ENCODE results near the gene PDGFA.

Gene PDGFA

DNA sequence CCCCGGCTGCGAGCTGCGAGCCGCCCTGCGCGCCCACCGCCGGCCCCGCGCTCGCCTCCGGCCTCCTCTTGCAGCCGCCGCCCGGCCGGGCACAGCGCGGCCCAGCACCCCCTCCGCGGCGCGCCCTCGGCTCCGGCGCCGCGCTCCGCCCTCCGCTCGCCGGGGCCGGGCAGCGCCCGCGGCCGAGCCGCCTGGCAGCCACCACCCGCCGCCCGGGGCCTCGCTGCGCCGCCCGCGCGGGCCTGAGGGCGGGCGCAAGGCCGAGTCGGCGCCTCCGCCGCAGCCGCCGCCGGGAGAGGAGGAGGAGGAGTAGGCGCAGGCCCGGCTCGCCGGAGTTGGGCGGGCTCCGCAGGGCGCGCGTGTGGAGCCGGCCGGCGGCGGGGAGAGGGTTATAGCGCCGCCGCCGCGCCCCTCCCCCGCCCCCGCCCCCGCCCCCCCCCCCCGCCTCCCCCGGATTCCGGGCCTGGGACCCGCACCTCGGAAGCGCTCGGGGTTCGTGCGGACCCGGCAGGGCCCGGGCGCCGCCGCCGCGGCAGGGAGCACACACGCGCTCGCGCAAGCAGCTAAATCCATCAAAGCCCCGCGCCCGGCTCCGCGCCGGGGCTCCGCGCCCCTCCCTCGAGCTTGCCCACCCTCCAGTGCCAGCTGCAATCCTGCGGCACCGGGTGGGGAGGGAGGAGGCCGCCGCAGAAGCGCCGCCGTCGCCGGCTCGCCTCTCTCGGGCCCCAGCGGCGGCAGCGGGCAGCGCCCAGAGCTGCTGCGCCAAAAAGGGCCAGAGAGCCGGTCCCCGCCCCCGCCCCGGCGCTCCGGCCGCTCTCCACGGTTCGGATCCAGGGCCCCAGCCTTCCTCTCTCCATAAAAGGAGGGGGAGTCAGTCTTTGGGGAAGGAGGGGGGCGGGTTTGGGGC is at the start of gene PDGFA:
Gene PDGFA (minus strand): TSS at position 363 of the 907 bp plus-strand sequence. CDS start 845 bp downstream, outside the sequence.
- TF ChIP-seq, protein P1, sequence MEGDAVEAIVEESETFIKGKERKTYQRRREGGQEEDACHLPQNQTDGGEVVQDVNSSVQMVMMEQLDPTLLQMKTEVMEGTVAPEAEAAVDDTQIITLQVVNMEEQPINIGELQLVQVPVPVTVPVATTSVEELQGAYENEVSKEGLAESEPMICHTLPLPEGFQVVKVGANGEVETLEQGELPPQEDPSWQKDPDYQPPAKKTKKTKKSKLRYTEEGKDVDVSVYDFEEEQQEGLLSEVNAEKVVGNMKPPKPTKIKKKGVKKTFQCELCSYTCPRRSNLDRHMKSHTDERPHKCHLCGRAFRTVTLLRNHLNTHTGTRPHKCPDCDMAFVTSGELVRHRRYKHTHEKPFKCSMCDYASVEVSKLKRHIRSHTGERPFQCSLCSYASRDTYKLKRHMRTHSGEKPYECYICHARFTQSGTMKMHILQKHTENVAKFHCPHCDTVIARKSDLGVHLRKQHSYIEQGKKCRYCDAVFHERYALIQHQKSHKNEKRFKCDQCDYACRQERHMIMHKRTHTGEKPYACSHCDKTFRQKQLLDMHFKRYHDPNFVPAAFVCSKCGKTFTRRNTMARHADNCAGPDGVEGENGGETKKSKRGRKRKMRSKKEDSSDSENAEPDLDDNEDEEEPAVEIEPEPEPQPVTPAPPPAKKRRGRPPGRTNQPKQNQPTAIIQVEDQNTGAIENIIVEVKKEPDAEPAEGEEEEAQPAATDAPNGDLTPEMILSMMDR (IDR thresholded peaks at IDR 0.05; ENCODE audit: borderline replicate concordance, control extremely low read depth, extremely low read depth, insufficient read depth, missing control alignments), result no peak
- peak; percentile 72 for DNase-seq (ENCODE audit: low spot score)
- in situ Hi-C loops (cut with MboI; ENCODE audit: low sequenced_read_pairs, unreplicated experiment), result no loop called here

DNA sequence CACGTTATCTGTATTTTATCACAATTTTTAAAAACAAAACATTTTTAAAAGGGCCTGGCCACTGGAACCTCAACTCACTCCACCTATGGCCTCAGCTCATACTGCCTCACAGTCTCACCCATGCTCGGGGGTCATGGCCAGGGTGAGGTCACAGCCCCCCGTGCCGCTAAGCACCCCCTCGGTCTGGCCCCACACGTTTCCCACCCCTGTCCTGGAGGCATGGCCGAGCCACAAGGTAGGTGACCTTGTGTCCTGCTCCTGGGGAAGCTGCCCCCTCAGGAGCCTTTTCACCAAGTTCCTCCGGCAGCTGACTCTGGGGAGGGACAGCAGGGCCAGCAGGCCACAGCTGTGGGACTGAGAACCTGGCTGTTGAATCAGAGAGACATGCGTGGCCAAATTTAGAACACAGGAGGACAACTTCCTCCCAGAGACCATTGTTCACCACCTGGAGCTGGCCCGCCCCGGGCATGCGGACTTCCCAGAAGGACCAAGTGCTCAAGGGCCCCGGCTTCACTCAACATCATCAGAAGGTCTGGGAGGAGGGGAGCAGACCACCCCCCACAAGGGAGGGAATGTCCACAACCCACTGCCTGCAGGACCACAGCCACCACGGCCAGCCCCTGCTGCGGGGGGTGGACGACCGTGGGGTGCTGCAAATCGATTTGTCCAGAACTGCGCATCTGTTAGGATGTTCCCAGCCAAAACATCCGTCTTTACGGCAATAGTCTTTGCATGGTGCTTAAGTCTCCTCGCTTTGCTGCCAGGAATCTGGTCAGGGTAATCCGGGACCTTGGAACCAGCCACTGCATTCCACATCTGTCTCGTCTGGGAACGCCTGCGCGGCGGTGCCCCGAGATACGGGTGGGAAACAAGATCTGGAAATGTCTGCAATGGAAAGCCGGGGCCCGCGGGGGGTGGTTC is 48.6 kb upstream of the PDGFA start:
- TF ChIP-seq, protein P1 (IDR thresholded peaks at IDR 0.05; ENCODE audit: borderline replicate concordance, control extremely low read depth, extremely low read depth, insufficient read depth, missing control alignments), result no peak
- in situ Hi-C loops (cut with MboI; ENCODE audit: low sequenced_read_pairs, unreplicated experiment), result no loop called here
- no peak for DNase-seq (ENCODE audit: low spot score)

DNA sequence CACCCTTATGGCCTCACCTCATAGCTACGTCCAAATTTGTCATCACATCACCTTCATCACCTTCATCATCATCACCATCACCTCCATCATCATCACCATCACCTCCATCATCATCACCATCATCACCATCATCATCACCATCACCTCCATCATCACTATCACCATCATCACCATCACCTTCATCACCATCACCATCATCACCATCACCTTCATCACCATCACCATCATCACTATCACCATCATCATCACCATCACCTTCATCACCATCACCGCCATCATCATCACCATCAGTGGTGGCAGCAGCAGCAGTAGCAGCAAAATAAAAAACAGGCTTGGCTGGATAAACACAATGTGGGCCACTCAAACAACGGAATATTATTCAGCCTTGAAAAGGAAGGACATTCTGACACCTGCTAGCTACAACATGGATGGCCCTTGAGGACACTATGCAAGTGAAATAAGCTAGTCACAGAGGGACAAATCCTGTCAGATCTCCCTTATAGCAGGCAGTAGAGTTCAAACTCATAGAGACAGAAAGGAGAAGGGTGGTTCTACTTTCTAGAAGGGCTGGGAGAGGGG is 47.7 kb upstream of the PDGFA start:
- in situ Hi-C loops (cut with MboI; ENCODE audit: low sequenced_read_pairs, unreplicated experiment), result no loop called here
- TF ChIP-seq, protein P1 (IDR thresholded peaks at IDR 0.05; ENCODE audit: borderline replicate concordance, control extremely low read depth, extremely low read depth, insufficient read depth, missing control alignments), result no peak
- DNase-seq (ENCODE audit: low spot score), result no peak

DNA sequence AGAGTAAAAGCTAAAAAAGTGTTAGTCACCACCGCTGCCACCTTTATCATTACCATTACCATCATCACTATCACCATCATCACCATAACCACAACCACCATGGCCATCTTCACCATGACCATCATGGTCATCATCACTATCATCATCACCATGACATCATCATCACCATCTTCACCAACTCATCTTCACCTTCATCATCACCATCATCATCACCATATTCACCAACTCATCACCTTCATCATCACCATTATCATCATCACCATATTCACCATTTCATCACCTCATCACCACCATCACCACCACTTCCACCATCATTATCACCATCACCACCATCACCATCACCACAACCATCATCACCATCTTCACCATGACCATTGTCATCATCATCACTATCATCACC is 46.5 kb upstream of the PDGFA start:
- in situ Hi-C loops (cut with MboI; ENCODE audit: low sequenced_read_pairs, unreplicated experiment), result no loop called here
- no peak for DNase-seq (ENCODE audit: low spot score)
- TF ChIP-seq, protein P1 (IDR thresholded peaks at IDR 0.05; ENCODE audit: borderline replicate concordance, control extremely low read depth, extremely low read depth, insufficient read depth, missing control alignments), result no peak

DNA sequence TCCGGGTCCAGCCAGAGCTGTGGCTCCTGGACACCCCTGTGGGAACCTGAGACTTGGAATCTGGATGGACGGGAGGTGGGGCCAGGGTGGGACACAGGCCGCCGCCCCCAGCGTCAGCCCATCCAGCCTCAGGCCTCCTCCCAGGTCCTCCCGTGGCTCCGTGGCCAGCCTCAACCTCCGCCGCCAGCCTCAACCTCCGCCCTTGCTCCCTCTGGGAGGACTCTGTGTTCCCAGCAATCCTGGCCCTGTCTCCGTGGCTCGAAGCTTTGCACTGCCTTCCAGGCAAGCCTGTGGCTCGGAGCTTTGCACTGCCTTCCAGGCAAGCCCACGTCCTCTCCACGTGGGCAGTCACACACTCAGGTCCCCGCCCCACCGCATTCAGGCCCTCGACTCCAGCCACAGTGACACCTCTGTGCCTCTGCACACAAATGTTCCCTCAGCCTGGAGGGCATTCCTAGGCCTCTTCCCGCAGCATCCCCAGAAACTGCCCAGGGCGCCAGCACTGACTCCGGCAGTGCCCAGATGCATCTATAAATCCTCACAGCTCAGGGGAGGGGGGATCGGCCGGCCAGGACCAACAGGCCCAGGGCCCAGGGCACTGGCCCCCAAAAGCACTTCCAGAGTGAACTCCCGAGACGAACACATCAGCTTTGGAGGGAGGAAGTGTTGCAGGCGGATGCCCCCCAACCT is 44.7 kb upstream of the PDGFA start:
- in situ Hi-C loops (cut with MboI; ENCODE audit: low sequenced_read_pairs, unreplicated experiment), result no loop called here
- no peak for DNase-seq (ENCODE audit: low spot score)
- TF ChIP-seq, protein P1 (IDR thresholded peaks at IDR 0.05; ENCODE audit: borderline replicate concordance, control extremely low read depth, extremely low read depth, insufficient read depth, missing control alignments), result no peak
